NCI-H2107 (cell line): ENCODE results near the gene MYL12A.

Experiments
- DNase-seq: peaks from one replicate; lab custom pipeline; 2025; lab: John Stamatoyannopoulos, UW

Gene MYL12A

DNA sequence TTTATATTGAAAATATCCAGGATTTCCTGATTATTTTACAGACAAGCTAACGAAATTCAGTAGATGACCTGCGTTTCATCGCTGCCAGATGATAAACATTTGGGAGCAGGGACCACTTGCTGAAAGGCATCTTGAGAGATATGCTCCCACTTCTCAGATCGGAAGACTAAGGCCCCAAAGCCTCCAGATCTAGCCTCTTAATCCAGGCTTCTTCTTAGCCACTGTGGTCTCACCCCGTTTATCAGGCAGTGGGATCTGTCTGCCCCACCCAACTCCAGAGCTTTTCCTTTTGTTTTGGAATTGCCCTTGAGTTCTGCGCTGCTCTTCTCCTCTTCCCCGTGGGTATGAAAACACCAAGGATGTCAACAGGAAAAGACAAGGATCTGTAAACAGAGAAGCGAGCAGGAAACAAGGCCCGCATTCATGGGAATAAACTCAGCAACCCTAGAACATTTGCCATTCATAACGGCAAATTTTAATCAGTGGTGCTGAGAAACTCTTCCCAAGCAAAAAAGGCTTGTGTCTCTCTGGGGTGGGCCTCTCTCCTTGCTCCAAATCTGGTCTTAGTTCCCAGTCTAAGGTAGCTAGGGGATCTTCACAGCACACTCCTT is 35.8 kb downstream of the MYL12A start:
- no peak for DNase-seq

DNA sequence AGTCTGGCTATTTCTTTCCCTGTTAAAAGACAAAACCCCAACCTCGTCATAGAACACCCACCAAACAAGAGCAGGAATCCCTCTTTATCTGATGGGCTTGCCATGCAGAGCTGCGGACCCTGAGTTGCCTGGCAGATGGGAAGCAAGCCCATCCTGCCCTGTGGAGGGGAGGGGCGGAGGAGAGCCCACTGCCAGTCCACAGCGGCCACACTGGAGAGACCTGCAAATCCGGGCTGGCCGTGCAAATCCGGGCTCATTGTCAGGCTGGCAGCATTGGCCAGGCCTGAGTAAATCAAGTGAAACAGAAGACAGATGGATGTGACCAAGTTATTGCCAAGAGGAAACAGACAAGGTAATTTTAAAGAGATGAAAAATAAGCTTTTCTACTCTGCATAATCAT is 36.3 kb downstream of the MYL12A start:
- no peak for DNase-seq

DNA sequence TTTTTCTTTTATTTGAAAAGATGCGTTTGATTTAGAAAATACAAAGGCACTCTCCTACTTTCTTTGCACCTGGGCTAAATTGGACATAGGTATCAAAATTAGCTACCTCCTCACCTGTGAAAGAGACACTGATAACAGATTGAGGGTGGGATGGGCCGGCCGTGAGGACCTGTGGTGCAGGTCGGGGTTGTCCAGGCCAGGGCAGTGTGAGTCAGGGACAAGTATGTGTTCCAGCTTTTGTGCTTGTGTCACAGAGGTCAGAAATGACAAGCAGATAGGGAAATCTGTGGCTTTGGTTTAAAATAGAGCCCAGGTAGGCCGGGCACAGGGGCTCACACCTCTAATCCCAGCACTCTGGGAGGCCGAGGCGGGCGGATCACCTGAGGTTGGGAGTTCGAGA is 36.9 kb downstream of the MYL12A start:
- no peak for DNase-seq

DNA sequence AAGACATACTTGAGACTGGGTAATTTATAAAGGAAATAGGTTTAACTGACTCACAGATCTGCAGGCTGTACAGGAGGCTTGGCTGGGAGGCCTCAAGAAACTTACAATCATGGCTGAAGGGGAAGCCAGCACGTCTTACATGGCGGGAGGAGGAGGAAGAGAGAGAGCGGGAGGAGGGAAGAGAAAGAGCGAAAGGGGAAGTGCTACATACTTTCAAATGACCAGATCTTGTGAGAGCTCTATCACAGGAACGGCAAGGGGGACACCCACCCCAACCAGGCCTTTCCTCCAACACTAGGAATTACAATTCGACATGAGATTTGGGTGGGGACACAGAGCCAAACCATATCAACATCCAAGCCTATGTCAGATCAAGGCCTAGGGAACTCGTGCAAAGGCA is 38.6 kb downstream of the MYL12A start:
- DNase-seq, result no peak

DNA sequence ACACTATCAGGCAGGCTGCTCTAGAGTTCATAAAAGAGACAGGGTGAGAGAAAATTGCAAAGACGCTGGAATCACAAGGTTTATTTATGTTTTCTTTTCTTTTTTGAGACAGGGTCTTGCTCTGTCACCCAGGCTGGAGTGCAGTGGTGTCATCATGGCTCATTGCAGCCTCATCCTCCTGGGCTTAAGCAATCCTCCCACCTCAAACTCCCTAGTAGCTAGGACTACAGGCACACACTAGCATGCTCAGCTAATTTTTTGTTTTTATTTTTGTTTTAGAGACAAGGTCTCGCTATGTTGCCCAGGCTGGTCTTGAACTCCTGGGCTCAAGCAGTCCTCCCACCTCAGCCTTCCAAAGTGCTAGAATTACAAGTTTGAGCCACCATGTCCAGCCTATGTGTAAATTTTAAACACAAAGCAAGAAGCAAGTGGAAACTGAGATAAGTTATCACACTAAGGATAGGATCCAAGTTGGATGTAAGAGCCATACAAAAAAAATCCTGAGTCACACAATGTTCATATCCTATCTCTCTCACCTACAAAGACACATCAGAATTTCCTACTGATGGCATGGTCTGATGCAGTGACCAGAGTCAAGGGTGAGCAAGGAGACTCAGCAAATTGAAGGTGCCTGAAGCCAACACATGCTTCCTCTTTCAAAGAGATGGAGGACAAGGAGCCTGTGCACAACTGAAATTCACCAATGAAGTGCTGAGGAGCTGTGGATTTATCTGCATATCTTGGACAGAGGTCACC is 45.8 kb downstream of the MYL12A start:
- no peak for DNase-seq

DNA sequence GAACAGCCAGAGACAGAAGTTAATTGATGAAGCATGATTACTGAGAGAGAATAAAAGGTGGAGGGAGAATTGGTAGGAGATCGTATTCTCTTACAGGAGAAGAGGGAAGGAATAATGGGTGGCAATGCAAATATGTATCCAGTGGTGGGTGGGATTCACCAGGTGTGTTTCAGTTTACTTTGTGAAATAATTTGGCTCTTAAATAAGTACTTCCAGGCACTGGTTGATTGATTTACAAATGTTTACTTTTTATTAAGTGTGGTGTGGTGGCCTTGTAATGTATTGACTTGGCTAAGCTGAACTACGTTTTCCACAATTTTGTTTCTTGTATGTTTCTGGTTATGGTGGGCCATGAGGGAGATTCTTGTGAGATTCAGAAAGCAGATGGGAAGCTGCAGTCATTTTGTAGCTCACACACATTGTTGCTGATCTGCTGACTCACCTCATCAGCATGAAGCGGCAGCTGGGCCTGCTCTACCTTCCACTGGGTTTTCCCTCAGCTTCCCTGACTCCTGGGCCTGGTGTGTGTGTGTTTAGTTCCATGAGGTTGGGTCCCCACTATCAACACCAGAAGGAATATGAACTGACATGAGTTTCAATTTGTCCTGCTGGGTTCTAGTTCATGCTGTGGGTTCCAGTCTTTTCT is 47.0 kb downstream of the MYL12A start:
- no peak for DNase-seq

DNA sequence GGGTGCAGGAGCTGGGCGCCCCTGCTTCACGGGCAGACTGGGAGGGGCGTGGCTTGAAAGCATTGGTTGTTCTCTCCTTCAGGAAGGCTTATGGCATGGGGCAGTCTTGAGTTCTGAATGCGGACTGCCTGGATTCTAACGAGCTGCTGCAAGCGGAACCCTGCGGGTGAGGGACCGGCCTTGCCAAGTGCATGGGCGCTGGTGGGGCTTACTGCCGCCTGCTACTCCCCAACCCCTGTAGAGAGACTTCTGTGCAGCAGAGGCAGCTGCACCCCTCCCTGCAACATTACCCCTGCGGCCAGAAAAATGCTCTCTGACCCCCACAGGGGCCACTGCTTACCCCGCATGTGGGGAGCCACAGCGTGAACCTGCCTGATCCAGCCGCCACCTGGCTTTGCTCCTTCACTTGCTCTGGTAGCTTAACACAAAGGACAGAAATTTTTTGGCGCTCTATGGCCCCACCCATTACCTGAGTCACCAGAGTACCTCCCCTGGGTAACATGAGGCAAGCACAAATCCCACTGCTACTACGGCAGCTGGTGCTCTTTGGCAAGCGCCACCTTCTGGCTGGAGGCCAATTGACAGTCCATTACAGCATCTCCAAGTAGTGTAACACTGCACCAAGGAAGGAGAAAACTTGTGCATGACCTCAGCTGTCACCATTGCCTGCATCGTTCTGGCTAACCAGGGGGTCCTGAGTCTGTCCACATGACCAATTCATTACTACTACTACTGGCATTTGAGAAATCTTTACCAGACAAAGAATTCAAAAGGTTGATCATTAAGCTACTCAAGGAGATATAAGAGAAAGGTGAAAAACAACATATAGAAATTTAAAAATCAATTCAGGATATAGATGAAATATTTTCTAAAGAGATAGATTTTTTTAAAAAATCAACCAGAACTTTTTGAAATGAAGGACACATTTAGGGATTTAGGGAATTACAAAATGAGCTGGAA is 49.7 kb downstream of the MYL12A start:
- no peak for DNase-seq

DNA sequence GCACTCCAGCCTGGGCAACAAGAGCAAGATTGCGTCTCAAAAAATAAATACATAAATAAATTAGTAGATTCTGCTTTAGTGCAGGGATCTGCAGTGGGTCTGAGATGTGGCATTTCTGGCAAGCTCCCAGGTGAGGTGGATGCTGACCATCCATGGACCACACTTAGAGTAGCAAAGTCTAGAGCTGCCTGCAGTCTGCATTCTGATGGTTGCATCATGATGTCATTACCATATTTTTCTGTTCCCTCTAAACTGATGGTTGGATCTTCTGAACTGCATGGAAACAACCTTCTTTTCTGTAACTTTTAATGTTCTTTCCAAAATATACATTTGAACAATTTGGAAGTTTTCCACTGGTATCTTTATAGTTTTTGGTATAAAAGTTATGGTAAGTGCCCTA is 57.2 kb downstream of the MYL12A start:
- no peak for DNase-seq

DNA sequence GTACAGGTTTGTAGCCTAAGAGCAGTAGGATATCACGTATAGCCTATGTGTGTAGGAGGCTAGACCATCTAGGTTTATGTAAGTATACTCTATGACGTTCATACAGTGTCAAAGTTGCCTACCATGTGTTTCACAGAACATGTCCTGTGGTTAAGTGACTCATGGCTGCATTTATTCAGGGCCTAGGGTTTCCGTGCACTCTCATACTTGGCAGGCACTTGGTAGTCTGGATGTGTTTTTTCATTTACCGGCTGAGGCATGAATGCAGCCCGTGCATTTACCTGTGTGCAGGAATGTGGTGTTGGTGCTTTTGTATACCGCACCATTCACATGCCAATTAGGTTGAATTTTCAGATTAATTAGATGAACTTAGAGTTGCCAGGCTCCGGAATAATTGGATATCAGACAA is 57.8 kb downstream of the MYL12A start:
- DNase-seq, result no peak
